ENCODE results near the gene ESF1. TPM values are rescaled to one million over a fixed set of nuclear protein-coding genes. Genes with fewer than 3 reads are reported as not detected.
A peak's percentile ranks its signal among the peaks of the same experiment; 100 is the strongest.

Gene ESF1
- total RNA-seq, 1 experiment from 2014 or later, result 21.2 TPM

- H3K9me3 Mint-ChIP-seq (ENCODE audit: unreplicated experiment), result no peaks in the 10 kb centered on the region
- H3K4me1 Mint-ChIP-seq (ENCODE audit: insufficient read depth, unreplicated experiment), result peaks cover 21% of the 10 kb centered on the region
- DNase-seq (ENCODE audit: unreplicated experiment), result no peak
- peaks cover 78% of the 10 kb centered on the region for H3K36me3 Mint-ChIP-seq (ENCODE audit: insufficient read depth, unreplicated experiment)
- no peaks in the 10 kb centered on the region for H3K27me3 Mint-ChIP-seq (ENCODE audit: insufficient read depth, unreplicated experiment)
- intact Hi-C loops (cut with micrococcal nuclease), result no loop called here
- CTCF ChIA-PET, result interaction anchor here (0.5 to 5.7 kb wide), 7 partner anchors 12 to 254 kb away, joined by 3 to 48 read pairs (median 6); partner anchors contain the start of genes ESF1 and NDUFAF5
- peak overlapping the region; percentile 7 for H3K27ac Mint-ChIP-seq (ENCODE audit: low read depth, unreplicated experiment)
- no peak for TF ChIP-seq CTCF (IDR thresholded peaks at IDR 0.05; ENCODE audit: unreplicated experiment)
- H3K4me3 Mint-ChIP-seq (ENCODE audit: unreplicated experiment), result peak overlapping the region; percentile 17
- BruUV-seq (replicated peaks), result no TSS peak
- POLR2A ChIA-PET, result interaction anchor here (0.8 to 12.9 kb wide), 9 partner anchors 9 to 255 kb away, joined by 3 to 121 read pairs (median 6); partner anchors contain the start of genes ESF1, MACROD2 and NDUFAF5
Measured at GRCh38 chr20:13799974-13800373, 15.3 kb upstream of the ESF1 start.

- Mint-ChIP-seq H3K27ac (ENCODE audit: low read depth, unreplicated experiment) (peak overlapping the region; percentile 7), H3K27me3 (ENCODE audit: insufficient read depth, unreplicated experiment) (no peaks in the 10 kb centered on the region), H3K4me3 (ENCODE audit: unreplicated experiment) (no peak overlapping the region), H3K36me3 (ENCODE audit: insufficient read depth, unreplicated experiment) (peaks cover 83% of the 10 kb centered on the region), H3K4me1 (ENCODE audit: insufficient read depth, unreplicated experiment) (peaks cover 21% of the 10 kb centered on the region), H3K9me3 (ENCODE audit: unreplicated experiment) (no peaks in the 10 kb centered on the region)
- ChIA-PET CTCF (interaction anchor here (0.7 to 5.7 kb wide), 5 partner anchors 11 to 680 kb away, joined by 4 to 48 read pairs (median 5); partner anchors contain the start of genes ESF1 and NDUFAF5), POLR2A (interaction anchor here (0.7 to 12.9 kb wide), 8 partner anchors 9 to 376 kb away, joined by 3 to 121 read pairs (median 5); partner anchors contain the start of genes ESF1, MACROD2 and NDUFAF5)
- intact Hi-C loops (cut with micrococcal nuclease), result no loop called here
- BruUV-seq (replicated peaks), result no TSS peak
- DNase-seq (ENCODE audit: unreplicated experiment), result no peak
- no peak for TF ChIP-seq CTCF (IDR thresholded peaks at IDR 0.05; ENCODE audit: unreplicated experiment)
Measured at GRCh38 chr20:13799040-13799439, 14.3 kb upstream of the ESF1 start.

GRCh38 chr20:13794667-13795066 lies 9.9 kb upstream of the ESF1 start:
- Mint-ChIP-seq H3K36me3 (ENCODE audit: insufficient read depth, unreplicated experiment) (peaks cover 79% of the 10 kb centered on the region), H3K4me1 (ENCODE audit: insufficient read depth, unreplicated experiment) (peaks cover 23% of the 10 kb centered on the region), H3K9me3 (ENCODE audit: unreplicated experiment) (no peaks in the 10 kb centered on the region), H3K4me3 (ENCODE audit: unreplicated experiment) (no peak overlapping the region), H3K27me3 (ENCODE audit: insufficient read depth, unreplicated experiment) (no peaks in the 10 kb centered on the region), H3K27ac (ENCODE audit: low read depth, unreplicated experiment) (no peak overlapping the region)
- intact Hi-C loops (cut with micrococcal nuclease), result no loop called here
- BruUV-seq (replicated peaks), result no TSS peak
- POLR2A ChIA-PET, result interaction anchor here (0.6 to 12.9 kb wide), 4 partner anchors 9 to 400 kb away, joined by 3 to 121 read pairs (median 4); partner anchors contain the start of genes ESF1 and NDUFAF5
- CTCF ChIA-PET, result interaction anchor here (0.7 to 3.0 kb wide), 3 partner anchors 9 to 121 kb away, joined by 3 to 16 read pairs (median 3); no protein-coding TSS in a partner anchor
- no peak for DNase-seq (ENCODE audit: unreplicated experiment)
- no peak for TF ChIP-seq CTCF (IDR thresholded peaks at IDR 0.05; ENCODE audit: unreplicated experiment)

- intact Hi-C loops (cut with micrococcal nuclease), result no loop called here
- ChIA-PET POLR2A (interaction anchor here (0.7 to 12.9 kb wide), 3 partner anchors 8 to 29 kb away, joined by 4 to 121 read pairs (median 5); partner anchors contain the start of genes ESF1 and NDUFAF5), CTCF (interaction anchor here (0.6 to 3.3 kb wide), 4 partner anchors 9 to 262 kb away, joined by 4 to 16 read pairs (median 10); no protein-coding TSS in a partner anchor)
- DNase-seq (ENCODE audit: unreplicated experiment), result no peak
- Mint-ChIP-seq H3K4me1 (ENCODE audit: insufficient read depth, unreplicated experiment) (peaks cover 14% of the 10 kb centered on the region), H3K36me3 (ENCODE audit: insufficient read depth, unreplicated experiment) (peaks cover 83% of the 10 kb centered on the region), H3K4me3 (ENCODE audit: unreplicated experiment) (no peak overlapping the region), H3K27ac (ENCODE audit: low read depth, unreplicated experiment) (no peak overlapping the region), H3K27me3 (ENCODE audit: insufficient read depth, unreplicated experiment) (no peaks in the 10 kb centered on the region), H3K9me3 (ENCODE audit: unreplicated experiment) (no peaks in the 10 kb centered on the region)
- TF ChIP-seq CTCF (IDR thresholded peaks at IDR 0.05; ENCODE audit: unreplicated experiment), result no peak
- BruUV-seq (replicated peaks), result no TSS peak
Measured at GRCh38 chr20:13793001-13793400, 8.3 kb upstream of the ESF1 start.
